Measurements from ENCODE around the gene RNF167.

DNA sequence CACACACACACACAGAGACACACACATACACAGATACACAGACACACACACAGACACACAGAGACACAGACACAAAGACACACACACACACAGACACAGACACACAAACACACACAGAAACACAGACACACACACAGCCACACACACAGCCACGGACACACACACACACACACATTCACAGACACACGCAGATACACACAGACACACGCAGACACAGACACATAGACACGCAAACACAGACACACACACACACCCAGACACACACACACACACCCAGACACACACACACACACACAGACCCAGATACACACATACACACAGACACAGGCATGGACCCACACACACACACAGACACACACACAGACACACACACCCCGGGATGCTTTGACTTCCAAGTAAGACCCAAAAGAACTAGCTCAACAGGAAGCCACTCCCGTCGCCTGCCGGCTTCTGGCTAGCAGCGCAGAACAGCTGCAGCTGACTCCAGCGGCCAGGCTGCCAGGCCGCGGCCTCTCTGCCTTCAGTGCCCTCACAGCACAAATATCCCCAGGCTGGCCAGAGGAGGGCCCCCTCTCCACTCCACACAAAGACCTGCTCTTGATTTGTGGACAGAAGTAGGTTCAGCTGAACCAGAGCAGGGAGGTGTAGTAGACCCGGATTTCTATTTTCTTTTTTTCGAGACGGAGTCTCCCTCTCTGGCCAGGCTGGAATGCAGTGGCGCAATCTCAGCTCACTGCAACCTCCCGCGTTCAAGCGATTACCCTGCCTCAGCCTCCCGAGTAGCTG lies 31.2 kb upstream of the RNF167 start:
- TF ChIP-seq POLR2A (IDR thresholded peaks at IDR 0.05; ENCODE audit: borderline replicate concordance, extremely low read depth, insufficient read depth, insufficient read length): no peak
- TF ChIP-seq EZH2phosphoT487 (IDR thresholded peaks at IDR 0.05; ENCODE audit: borderline replicate concordance): no peak
